GM12878 (cell line): ENCODE data around the gene PPP1R1C. TPM values are rescaled to one million over a fixed set of nuclear protein-coding genes. Genes with fewer than 3 reads are reported as not detected.

Experiments used
- ATAC-seq: fragments of 200-7000 bp; cut with Tn5 transposase; 3 replicates; pipeline ENCODE4 v1.9.1; 2020; ENCODE audit warnings: mild to moderate bottlenecking, moderate library complexity
- BruUV-seq: library from RNA; stranded (reverse); fragments of 400-500 nt; replicated peaks from 2 replicates; lab custom pipeline; 2021; lab: Mats Ljungman, UMichigan
- CTCF ChIA-PET: fragments of 300-600 bp; sonication (Branson Sonifier 250); formaldehyde crosslinking; extraction: SDS; loops from one replicate; lab custom pipeline; 2021; ENCODE audit warnings: inconsistent platforms; lab: Yijun Ruan, JAX
- POLR2A ChIA-PET: fragments of 350-600 bp; formaldehyde crosslinking; extraction: SDS; loops from one replicate; lab custom pipeline; 2021; ENCODE audit warnings: inconsistent platforms; lab: Charles Lee
- RAD21 ChIA-PET: fragments of 300-600 bp; sonication (Branson Sonifier 250); formaldehyde crosslinking; loops from one replicate; lab custom pipeline; 2023; ENCODE audit warnings: antibody characterized with exemption; ENCODE audit not compliant: unreplicated experiment; lab: Charles Lee
- SMC1A ChIA-PET: fragments of 300-600 bp; sonication (Branson Sonifier 250); formaldehyde crosslinking; loops from one replicate; lab custom pipeline; 2023; ENCODE audit not compliant: unreplicated experiment, uncharacterized antibody; lab: Charles Lee
- DNase-seq: peaks from one replicate; pipeline ENCODE4 v3.0.0-alpha.2; 2011; ENCODE audit warnings: low read depth, low spot score
- FAIRE-seq: peaks from 3 replicates; lab custom pipeline; 2011; peaks lifted over from hg19 to GRCh38; lab: Jason Lieb, UNC
- H2AFZ ChIP-seq: 2 replicates; pipeline ENCODE4 v1.6.0; 2011; ENCODE audit warnings: low read depth, low read length, control low read depth; ENCODE audit not compliant: control insufficient read depth
- H3K27ac ChIP-seq: 2 replicates; pipeline ENCODE4 v1.5.1; 2011; ENCODE audit warnings: control low read depth; ENCODE audit not compliant: control insufficient read depth, insufficient read depth
- H3K27me3 ChIP-seq, 2 experiments: replicated peaks in 1 of 2; 2 replicates each; pipeline versions ENCODE4 v1.6.0 to v1.6.1; 2011; ENCODE audit warnings: low read length in 1 of 2; ENCODE audit not compliant: control insufficient read depth in 2 of 2, insufficient read depth in 2 of 2
- H3K36me3 ChIP-seq, 2 experiments: 2 replicates each; pipeline ENCODE4 v1.5.1; 2011; ENCODE audit warnings: low read length in 1 of 2; ENCODE audit not compliant: control insufficient read depth in 2 of 2, insufficient read depth in 2 of 2
- H3K4me1 ChIP-seq: 2 replicates; pipeline ENCODE4 v1.6.1; 2011; ENCODE audit warnings: mild to moderate bottlenecking, low read length, moderate library complexity, mixed read lengths; ENCODE audit not compliant: control insufficient read depth, insufficient read depth
- H3K4me2 ChIP-seq: 2 replicates; pipeline ENCODE4 v1.6.0; 2011; ENCODE audit warnings: control low read depth; ENCODE audit not compliant: control insufficient read depth, insufficient read depth
- H3K4me3 ChIP-seq: fragments of 200-600 bp; sonication (generic); 2 replicates; pipeline ENCODE4 v1.5.1; 2016
- H3K79me2 ChIP-seq: 2 replicates; pipeline ENCODE4 v1.6.0; 2011; ENCODE audit warnings: low read length; ENCODE audit not compliant: control insufficient read depth, insufficient read depth
- H3K9ac ChIP-seq: 2 replicates; pipeline ENCODE4 v1.8.0; 2011; ENCODE audit warnings: low read length, control low read depth, mixed read lengths; ENCODE audit not compliant: control insufficient read depth, insufficient read depth
- H3K9me3 ChIP-seq: replicated peaks from 3 replicates; pipeline ENCODE4 v1.5.1; 2011; ENCODE audit warnings: mild to moderate bottlenecking, low read length; ENCODE audit not compliant: control insufficient read depth, insufficient read depth
- H4K20me1 ChIP-seq: 2 replicates; pipeline ENCODE4 v1.6.0; 2011; ENCODE audit not compliant: control insufficient read depth, insufficient read depth
- BCLAF1 ChIP-seq: fragments of 450-650 bp; IDR thresholded peaks from 2 replicates; pipeline ENCODE4 v1.6.1; 2017; ENCODE audit warnings: antibody characterized with exemption, mild to moderate bottlenecking, moderate library complexity
- BHLHE40 ChIP-seq, 2 experiments: fragments of 450-650 bp in 1 of 2; IDR thresholded peaks; 2 replicates each; pipeline ENCODE4 v1.6.1; 2011 to 2017; ENCODE audit warnings: low read depth in 2 of 2, borderline replicate concordance in 1 of 2, improper control_type of control experiment in 1 of 2, low read length in 1 of 2, mild to moderate bottlenecking in 1 of 2
- BRCA1 ChIP-seq: IDR thresholded peaks from 2 replicates; pipeline ENCODE4 v1.6.1; 2011; ENCODE audit warnings: low read depth, low read length, improper control_type of control experiment
- CBFB ChIP-seq: IDR thresholded peaks from 2 replicates; pipeline ENCODE4 v1.6.1; 2016; ENCODE audit warnings: antibody characterized with exemption, low read depth
- CHD2 ChIP-seq: IDR thresholded peaks from 2 replicates; pipeline ENCODE4 v1.6.1; 2011; ENCODE audit warnings: low read depth, low read length, improper control_type of control experiment, borderline replicate concordance
- EP300 ChIP-seq, 2 experiments: fragments of 150-350 bp in 1 of 2; IDR thresholded peaks; 2 replicates each; pipeline ENCODE4 v1.6.1; 2011 to 2012; ENCODE audit warnings: low read depth in 2 of 2, low read length in 2 of 2, borderline replicate concordance in 1 of 2, improper control_type of control experiment in 1 of 2, inconsistent platforms in 1 of 2; ENCODE audit not compliant: control insufficient read depth in 1 of 2
- HDGF ChIP-seq: fragments of 450-650 bp; IDR thresholded peaks from 2 replicates; pipeline ENCODE4 v1.6.1; 2016; ENCODE audit warnings: antibody characterized with exemption
- IRF5 ChIP-seq: fragments of 450-650 bp; IDR thresholded peaks from 2 replicates; pipeline ENCODE4 v1.6.1; 2017; ENCODE audit warnings: borderline replicate concordance
- NFIC ChIP-seq: IDR thresholded peaks from 2 replicates; pipeline ENCODE4 v1.6.1; 2012; ENCODE audit warnings: low read depth, mild to moderate bottlenecking, inconsistent platforms, low read length, moderate library complexity
- NKRF ChIP-seq: fragments of 450-650 bp; conservative IDR thresholded peaks from 2 replicates; pipeline ENCODE4 v1.6.1; 2017; ENCODE audit warnings: mild to moderate bottlenecking, moderate library complexity
- PRDM15 ChIP-seq: fragments of 450-650 bp; formaldehyde crosslinking; IDR thresholded peaks from 2 replicates; pipeline ENCODE4 v1.4.0; 2020; ENCODE audit warnings: mild to moderate bottlenecking, moderate library complexity
- SMC3 ChIP-seq: IDR thresholded peaks from 2 replicates; pipeline ENCODE4 v1.6.1; 2011; ENCODE audit warnings: low read length, improper control_type of control experiment, borderline replicate concordance
- SRF ChIP-seq, 2 experiments: IDR thresholded peaks; 2 replicates each; pipeline ENCODE4 v1.6.1; 2011; ENCODE audit warnings: low read depth in 2 of 2, low read length in 2 of 2, mild to moderate bottlenecking in 1 of 2, moderate library complexity in 1 of 2
- TCF12 ChIP-seq: IDR thresholded peaks from 2 replicates; pipeline ENCODE4 v1.6.1; 2011; ENCODE audit warnings: low read depth, mild to moderate bottlenecking, low read length
- YBX1 ChIP-seq: fragments of 450-650 bp; IDR thresholded peaks from 2 replicates; pipeline ENCODE4 v1.6.1; 2016; ENCODE audit warnings: antibody characterized with exemption
- WGBS: methylation state at CpG from one replicate; pipeline ENCODE4 v1.1.6; 2016; ENCODE audit warnings: low lambda C conversion rate; ENCODE audit not compliant: insufficient replicate concordance, insufficient coverage; ENCODE audit errors: missing lambda C conversion rate; 5-methylcytosine and 5-hydroxymethylcytosine counted together
- in situ Hi-C: fragments of 300-500 bp; cut with MboI; formaldehyde crosslinking; loops from 9 replicates; pipeline ENCODE4 v1.14.3; 2018; ENCODE audit warnings: mixed read lengths
- intact Hi-C: fragments of 100-400 bp; cut with micrococcal nuclease; formaldehyde crosslinking; loops from one replicate; pipeline ENCODE4 v1.14.2; 2022; ENCODE audit not compliant: unreplicated experiment
- polyA plus RNA-seq, 11 experiments: library from polyadenylated mRNA; depleted of rRNA in 4 of 11; unstranded in 6 of 11; stranded (reverse) in 5 of 11; fragments of >200 nt; fragmentation: Nextera tagmentation in 4 of 11; fragmentation: Illumina TruSeq in 1 of 11; extraction: Ambion mirVana in 4 of 11; extraction: Trizol in 1 of 11; gene quantifications; 1 replicate in 1 of 11; 2 replicates in 10 of 11; pipeline versions ENCODE4 v1.2.1 to v1.2.3, GENCODE V29; 2011 to 2016; ENCODE audit warnings: inconsistent platforms in 2 of 11, missing spikeins in 2 of 11, low read depth in 1 of 11
- total RNA-seq, 4 experiments: library from RNA; depleted of rRNA in 3 of 4; stranded (reverse); fragments of >200 nt in 3 of 4; fragmentation: Illumina TruSeq in 1 of 4; extraction: Trizol in 1 of 4; gene quantifications; 2 replicates each; pipeline versions ENCODE4 v1.2.1 to v1.2.3, GENCODE V29; 2013 to 2021

Gene PPP1R1C
- total and polyA plus RNA-seq, 10 of the 15 experiments (the other 5 are each of a cell fraction or from before 2014, with no cell fraction given), result 0.11 TPM; not detected in 9

GRCh38 chr2:181971032-181971431 is 14.6 kb upstream of the PPP1R1C start:
- ChIA-PET CTCF (no interaction called here), SMC1A (no interaction called here), POLR2A (no interaction called here), RAD21 (interaction anchor here (0.9 kb wide), 1 partner anchor 107 kb away, joined by 3 read pairs; no protein-coding TSS in a partner anchor)
- Histone ChIP-seq H3K4me2 (no peak overlapping the region), H3K79me2 (no peaks in the 10 kb centered on the region), H3K4me3 (no peak overlapping the region), H2AFZ (no peak overlapping the region), H4K20me1 (no peaks in the 10 kb centered on the region), H3K4me1 (no peaks in the 10 kb centered on the region), H3K9ac (no peak overlapping the region), H3K27ac (no peak overlapping the region), H3K9me3 (no peaks in the 10 kb centered on the region), H3K27me3 (no peaks in the 10 kb centered on the region), H3K36me3 (no peaks in the 10 kb centered on the region)
- in situ Hi-C loops (no loop called here), intact Hi-C loops (loop anchor here (2.0 to 10.0 kb wide), 2 partner anchors 106 to 684 kb away; no protein-coding TSS in a partner anchor)
- DNase-seq (no peak), ATAC-seq (no peak), FAIRE-seq (no peak)
- BruUV-seq, result no TSS peak
- WGBS, result 24% methylated on average over 3 of the region's 3 CpGs
- TF ChIP-seq TCF12, result no peak
- TF ChIP-seq HDGF, result no peak
- no peak for TF ChIP-seq PRDM15 (CRISPR knock-in tag)
- no peak for TF ChIP-seq IRF5
- no peak for TF ChIP-seq CHD2
- no peak for TF ChIP-seq SMC3
- no peak for TF ChIP-seq BCLAF1
- no peak for TF ChIP-seq EP300 (IDR thresholded peaks at IDR 0.05; ENCODE audit: borderline replicate concordance in 1 of 2, control insufficient read depth in 1 of 2, low read depth in 2 of 2, low read length in 2 of 2)
- TF ChIP-seq NKRF, result no peak
- no peak for TF ChIP-seq NFIC
- no peak for TF ChIP-seq BHLHE40 (IDR thresholded peaks at IDR 0.05; ENCODE audit: borderline replicate concordance in 1 of 2, low read depth in 2 of 2, low read length in 1 of 2)
- no peak for TF ChIP-seq YBX1
- no peak for TF ChIP-seq BRCA1
- no peak for TF ChIP-seq SRF (IDR thresholded peaks at IDR 0.05; ENCODE audit: low read depth in 2 of 2, low read length in 2 of 2)
- no peak for TF ChIP-seq CBFB
